CD14-positive monocyte (primary cell): ENCODE data around the gene FER1L5. TPM values are rescaled to one million over a fixed set of nuclear protein-coding genes. Genes with fewer than 3 reads are reported as not detected.

Experiments used
- DNase-seq, 3 donors: peaks; one replicate each; pipeline ENCODE4 v3.0.0-alpha.2; 2011 to 2022
- H2AFZ ChIP-seq: 2 replicates; pipeline ENCODE4 v1.6.0; 2012; ENCODE audit warnings: mild to moderate bottlenecking, low read depth, low read length, inconsistent platforms; ENCODE audit not compliant: insufficient read depth, poor library complexity, severe bottlenecking
- H3K27ac ChIP-seq, 2 donors: 1 replicate in 1 of 2; 2 replicates in 1 of 2; pipeline ENCODE4 v1.5.1; 2012 to 2013; ENCODE audit warnings: low read length in 2 of 2, control low read depth in 1 of 2, inconsistent platforms in 1 of 2, low read depth in 1 of 2, mild to moderate bottlenecking in 1 of 2
- H3K27me3 ChIP-seq, 2 donors: one replicate each; pipeline versions ENCODE4 v1.6.0 to v1.6.1; 2011 to 2013; ENCODE audit warnings: low read length in 2 of 2; ENCODE audit not compliant: control insufficient read depth in 2 of 2, insufficient read depth in 2 of 2
- H3K36me3 ChIP-seq, 2 donors: replicated peaks in 1 of 2; 1 replicate in 1 of 2; 2 replicates in 1 of 2; pipeline versions ENCODE4 v1.5.1 to v1.6.1; 2012 to 2013; ENCODE audit warnings: low read length in 2 of 2, control low read depth in 1 of 2, inconsistent platforms in 1 of 2, mild to moderate bottlenecking in 1 of 2; ENCODE audit not compliant: insufficient read depth in 2 of 2, control insufficient read depth in 1 of 2
- H3K4me1 ChIP-seq, 2 donors: 1 replicate in 1 of 2; 2 replicates in 1 of 2; pipeline versions ENCODE4 v1.5.1 to v1.6.1; 2012 to 2013; ENCODE audit warnings: low read length in 2 of 2, control low read depth in 1 of 2, inconsistent platforms in 1 of 2, mild to moderate bottlenecking in 1 of 2, moderate library complexity in 1 of 2; ENCODE audit not compliant: insufficient read depth in 2 of 2, control insufficient read depth in 1 of 2
- H3K4me2 ChIP-seq: replicated peaks from 2 replicates; pipeline ENCODE3; 2012; ENCODE audit warnings: low read length, moderate library complexity, mild to moderate bottlenecking; ENCODE audit not compliant: poor library complexity, severe bottlenecking; ENCODE audit errors: extremely low read depth
- H3K4me3 ChIP-seq, 3 experiments: fragments of 200-600 bp in 1 of 3; sonication (generic) in 1 of 3; replicated peaks in 1 of 3; 1 replicate in 2 of 3; 2 replicates in 1 of 3; pipeline ENCODE4 v1.5.1; 2011 to 2013; ENCODE audit warnings: low read length in 3 of 3, mild to moderate bottlenecking in 3 of 3, control low read depth in 2 of 3, low read depth in 2 of 3, inconsistent platforms in 1 of 3, moderate library complexity in 1 of 3
- H3K79me2 ChIP-seq: 2 replicates; pipeline ENCODE4 v1.6.0; 2012; ENCODE audit warnings: mild to moderate bottlenecking, control low read depth, inconsistent platforms, low read length, moderate library complexity; ENCODE audit not compliant: insufficient read depth
- H3K9ac ChIP-seq: 2 replicates; pipeline ENCODE4 v1.6.0; 2017; ENCODE audit warnings: low read length, mild to moderate bottlenecking; ENCODE audit not compliant: insufficient read depth, poor library complexity, severe bottlenecking
- H3K9me3 ChIP-seq, 2 donors: replicated peaks in 1 of 2; 1 replicate in 1 of 2; 2 replicates in 1 of 2; pipeline versions ENCODE4 v1.5.1 to v1.6.1; 2012 to 2013; ENCODE audit warnings: low read length in 2 of 2, control low read depth in 1 of 2; ENCODE audit not compliant: control insufficient read depth in 1 of 2, insufficient read depth in 1 of 2
- H4K20me1 ChIP-seq: 2 replicates; pipeline ENCODE4 v1.6.0; 2012; ENCODE audit warnings: mild to moderate bottlenecking, low read length, control low read depth, moderate library complexity; ENCODE audit not compliant: insufficient read depth
- H3K27ac Mint-ChIP-seq, 7 donors: one replicate each; pipeline ENCODE4 v1.8.0; 2020; ENCODE audit warnings: mild to moderate bottlenecking in 7 of 7, mixed read lengths in 7 of 7, moderate library complexity in 6 of 7, inconsistent platforms in 2 of 7
- H3K27me3 Mint-ChIP-seq, 3 donors: one replicate each; pipeline ENCODE4 v1.8.0; 2021 to 2022; ENCODE audit warnings: low read depth in 3 of 3, mild to moderate bottlenecking in 3 of 3, mixed read lengths in 3 of 3, moderate library complexity in 3 of 3, inconsistent platforms in 1 of 3
- H3K36me3 Mint-ChIP-seq, 2 donors: one replicate each; pipeline ENCODE4 v1.8.0; 2020; ENCODE audit warnings: mixed read lengths in 2 of 2, inconsistent platforms in 1 of 2, mild to moderate bottlenecking in 1 of 2
- H3K4me1 Mint-ChIP-seq: one replicate; pipeline ENCODE4 v1.8.0; 2020; ENCODE audit warnings: mild to moderate bottlenecking, mixed read lengths
- H3K4me3 Mint-ChIP-seq, 2 donors: one replicate each; pipeline ENCODE4 v1.8.0; 2020; ENCODE audit warnings: mild to moderate bottlenecking in 2 of 2, mixed read lengths in 2 of 2, moderate library complexity in 1 of 2
- H3K9me3 Mint-ChIP-seq, 7 donors: one replicate each; pipeline ENCODE4 v1.8.0; 2020 to 2022; ENCODE audit warnings: mixed read lengths in 7 of 7, mild to moderate bottlenecking in 6 of 7, moderate library complexity in 6 of 7, inconsistent platforms in 2 of 7
- CTCF ChIP-seq: fragments of 200-600 bp; IDR thresholded peaks from one replicate; pipeline ENCODE4 v1.8.0; 2022; ENCODE audit warnings: antibody characterized with exemption, mild to moderate bottlenecking
- WGBS: methylation state at CpG from one replicate; pipeline ENCODE4 v1.1.5; 2013; ENCODE audit warnings: missing lambda C conversion rate; ENCODE audit not compliant: insufficient coverage; 5-methylcytosine and 5-hydroxymethylcytosine counted together
- intact Hi-C, 2 donors: fragments of 100-400 bp; cut with micrococcal nuclease; formaldehyde crosslinking; loops; one replicate each; pipeline versions ENCODE4 v1.15.0 to v1.15.1; 2023
- polyA plus RNA-seq, 3 donors: library from polyadenylated mRNA; depleted of rRNA in 1 of 3; unstranded in 2 of 3; stranded (reverse) in 1 of 3; fragments of 300-500 nt in 2 of 3; fragments of >200 nt in 1 of 3; fragmentation: Illumina TruSeq in 2 of 3; gene quantifications; 1 replicate in 2 of 3; 2 replicates in 1 of 3; pipeline ENCODE4 v1.2.3, GENCODE V29; 2012 to 2021

Gene FER1L5
- polyA plus RNA-seq, 3 donors, result not detected

- Histone ChIP-seq H3K79me2 (no peaks in the 10 kb centered on the region), H3K9ac (no peak overlapping the region), H3K4me3 (no peak overlapping the region), H3K4me1 (no peaks in the 10 kb centered on the region), H3K9me3 (no peaks in the 10 kb centered on the region), H3K36me3 (peaks cover 0 to 2% of the 10 kb centered on the region in 2 donors), H3K27me3 (no peaks in the 10 kb centered on the region), H4K20me1 (no peaks in the 10 kb centered on the region), H3K27ac (no peak overlapping the region), H3K4me2 (no peak overlapping the region), H2AFZ (no peak overlapping the region)
- no peaks in the 10 kb centered on the region for H3K4me1 Mint-ChIP-seq
- TF ChIP-seq CTCF, result no peak
- peaks cover 0 to 5% of the 10 kb centered on the region in 2 donors for H3K36me3 Mint-ChIP-seq
- H3K4me3 Mint-ChIP-seq, result no peak overlapping the region
- peak overlapping the region in 1 of 7 donors; percentile 68 for H3K27ac Mint-ChIP-seq
- 100% methylated on average over 1 of the region's 2 CpGs for WGBS
- intact Hi-C loops, result no loop called here
- H3K9me3 Mint-ChIP-seq, result no peaks in the 10 kb centered on the region
- peaks cover 0 to 2% (median 1%) of the 10 kb centered on the region in 3 donors for H3K27me3 Mint-ChIP-seq
- DNase-seq, result no peak
Measured at GRCh38 chr2:96697476-96697875, 54.9 kb downstream of the FER1L5 start.

- Histone ChIP-seq H3K9ac (no peak overlapping the region), H2AFZ (no peak overlapping the region), H3K79me2 (no peaks in the 10 kb centered on the region), H3K27me3 (no peaks in the 10 kb centered on the region), H3K4me2 (no peak overlapping the region), H3K9me3 (no peaks in the 10 kb centered on the region), H3K27ac (no peak overlapping the region), H3K36me3 (peaks cover 0 to 3% of the 10 kb centered on the region in 2 donors), H3K4me3 (no peak overlapping the region), H4K20me1 (no peaks in the 10 kb centered on the region), H3K4me1 (no peaks in the 10 kb centered on the region)
- peaks cover 0 to 11% of the 10 kb centered on the region in 2 donors for H3K36me3 Mint-ChIP-seq
- H3K27ac Mint-ChIP-seq, result no peak overlapping the region
- DNase-seq, result no peak
- no peaks in the 10 kb centered on the region for H3K4me1 Mint-ChIP-seq
- WGBS, result 98% methylated on average over 7 of the region's 14 CpGs
- intact Hi-C loops, result no loop called here
- H3K4me3 Mint-ChIP-seq, result no peak overlapping the region
- peaks cover 0 to 2% (median 1%) of the 10 kb centered on the region in 3 donors for H3K27me3 Mint-ChIP-seq
- no peak for TF ChIP-seq CTCF
- no peaks in the 10 kb centered on the region for H3K9me3 Mint-ChIP-seq
Measured at GRCh38 chr2:96698221-96698861, 55.8 kb downstream of the FER1L5 start.
